Esophagus muscularis mucosa (tissue), 4 donors: Measurements from ENCODE around the gene PXMP4.

ENCODE experiments used
- EP300 ChIP-seq: sonication (generic); formaldehyde crosslinking; IDR thresholded peaks from one replicate; pipeline ENCODE4 v1.6.1; 2017; ENCODE audit warnings: antibody characterized with exemption
- POLR2A ChIP-seq: fragments of 450-650 bp; IDR thresholded peaks from one replicate; pipeline ENCODE4 v1.6.1; 2017; ENCODE audit warnings: antibody characterized with exemption, moderate library complexity, mild to moderate bottlenecking, low read depth
- POLR2AphosphoS5 ChIP-seq, 2 donors: sonication (generic); formaldehyde crosslinking; IDR thresholded peaks; one replicate each; pipeline ENCODE4 v1.6.1; 2017; ENCODE audit warnings: antibody characterized with exemption in 2 of 2
- TF ChIP-seq, protein P1 (sequence below), 3 experiments: fragments of 200-600 bp in 2 of 3; fragments of 450-650 bp in 1 of 3; sonication (generic) in 2 of 3; IDR thresholded peaks; one replicate each; pipeline ENCODE4 v1.5.1; 2017 to 2019; ENCODE audit warnings: antibody characterized with exemption in 3 of 3, mild to moderate bottlenecking in 2 of 3, moderate library complexity in 1 of 3

DNA sequence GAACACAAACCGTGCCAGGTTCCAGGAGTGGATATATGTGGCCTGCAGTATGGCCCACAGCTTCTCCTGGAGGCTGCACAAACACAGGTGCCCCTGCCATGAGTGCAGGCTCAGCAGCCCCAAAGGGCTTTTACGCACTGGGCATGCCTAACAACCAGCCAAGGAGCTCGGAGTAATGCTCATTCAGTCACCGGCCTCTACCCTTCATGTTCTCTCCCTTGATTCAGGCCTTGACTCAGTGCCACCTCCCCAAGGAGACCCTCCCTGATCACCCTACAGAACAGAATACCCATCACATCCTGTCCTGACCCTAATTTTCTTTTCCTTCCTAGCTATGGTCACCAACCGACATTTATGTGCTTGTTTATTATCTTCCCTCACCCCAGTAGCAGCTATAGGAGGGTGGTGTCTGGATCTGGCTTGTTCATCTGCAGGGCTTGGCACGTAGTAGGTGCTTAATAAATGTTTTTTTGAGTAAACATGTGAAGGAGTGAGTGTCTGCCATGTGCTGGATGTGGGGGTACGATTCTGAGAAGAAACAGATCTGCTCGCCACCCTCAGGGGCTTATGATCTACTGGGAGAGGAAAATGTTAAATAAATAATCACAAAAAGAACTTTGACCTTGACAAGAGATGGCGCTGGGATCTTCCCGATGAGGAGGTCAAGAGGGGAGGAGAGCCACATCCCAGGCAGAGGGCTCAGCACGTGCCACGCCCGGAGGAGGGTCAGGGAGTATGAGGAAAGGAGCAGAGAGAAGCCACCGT, 9.2 kb downstream of the PXMP4 start:
- TF ChIP-seq POLR2A (no peak), EP300 (no peak), POLR2AphosphoS5 (IDR thresholded peaks at IDR 0.05) (no peak)
- TF ChIP-seq, protein P1, sequence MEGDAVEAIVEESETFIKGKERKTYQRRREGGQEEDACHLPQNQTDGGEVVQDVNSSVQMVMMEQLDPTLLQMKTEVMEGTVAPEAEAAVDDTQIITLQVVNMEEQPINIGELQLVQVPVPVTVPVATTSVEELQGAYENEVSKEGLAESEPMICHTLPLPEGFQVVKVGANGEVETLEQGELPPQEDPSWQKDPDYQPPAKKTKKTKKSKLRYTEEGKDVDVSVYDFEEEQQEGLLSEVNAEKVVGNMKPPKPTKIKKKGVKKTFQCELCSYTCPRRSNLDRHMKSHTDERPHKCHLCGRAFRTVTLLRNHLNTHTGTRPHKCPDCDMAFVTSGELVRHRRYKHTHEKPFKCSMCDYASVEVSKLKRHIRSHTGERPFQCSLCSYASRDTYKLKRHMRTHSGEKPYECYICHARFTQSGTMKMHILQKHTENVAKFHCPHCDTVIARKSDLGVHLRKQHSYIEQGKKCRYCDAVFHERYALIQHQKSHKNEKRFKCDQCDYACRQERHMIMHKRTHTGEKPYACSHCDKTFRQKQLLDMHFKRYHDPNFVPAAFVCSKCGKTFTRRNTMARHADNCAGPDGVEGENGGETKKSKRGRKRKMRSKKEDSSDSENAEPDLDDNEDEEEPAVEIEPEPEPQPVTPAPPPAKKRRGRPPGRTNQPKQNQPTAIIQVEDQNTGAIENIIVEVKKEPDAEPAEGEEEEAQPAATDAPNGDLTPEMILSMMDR (IDR thresholded peaks at IDR 0.05): no peak
